GM19351 (cell line): ENCODE measurements around the gene KRT33B.
"Not testable (repeated sequence)": the region's sequence is repeated elsewhere in the genome, so short reads cannot be mapped to it uniquely, and the experiment has no call there.

Experiments
- ATAC-seq: cut with Tn5 transposase; IDR thresholded peaks from one replicate; pipeline ENCODE4 v1.9.1; 2021; ENCODE audit warnings: mild to moderate bottlenecking, moderate library complexity; ENCODE audit not compliant: unreplicated experiment

The KRT33B gene

DNA sequence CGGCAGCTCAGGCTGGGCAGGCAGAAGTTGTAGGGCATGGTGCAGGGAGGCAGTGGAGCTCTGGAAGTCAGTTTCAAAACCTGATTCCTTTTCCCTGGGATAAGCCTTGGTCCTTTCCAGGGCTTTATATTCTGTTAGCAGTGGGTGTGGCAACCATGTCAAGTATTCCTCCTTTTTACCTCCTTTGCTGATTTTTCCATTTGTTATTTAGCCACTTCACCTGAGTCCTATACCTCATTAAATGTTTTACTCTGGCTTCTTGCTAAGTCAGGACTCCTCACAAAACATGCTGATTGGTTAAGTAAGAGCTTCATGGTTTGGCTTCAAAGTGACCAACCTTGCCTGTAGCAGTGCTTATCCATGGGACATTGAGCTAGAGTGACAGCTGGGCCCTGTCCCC lies at the start of gene KRT33B:
TSS of gene KRT33B (minus strand) at position 101 of the 400 bp plus-strand sequence. CDS start at position 38, 63 bp downstream.
- ATAC-seq = no peak

GRCh38 chr17:41418116-41418860 lies 48.7 kb upstream of the KRT33B start:
- ATAC-seq = no peak

DNA sequence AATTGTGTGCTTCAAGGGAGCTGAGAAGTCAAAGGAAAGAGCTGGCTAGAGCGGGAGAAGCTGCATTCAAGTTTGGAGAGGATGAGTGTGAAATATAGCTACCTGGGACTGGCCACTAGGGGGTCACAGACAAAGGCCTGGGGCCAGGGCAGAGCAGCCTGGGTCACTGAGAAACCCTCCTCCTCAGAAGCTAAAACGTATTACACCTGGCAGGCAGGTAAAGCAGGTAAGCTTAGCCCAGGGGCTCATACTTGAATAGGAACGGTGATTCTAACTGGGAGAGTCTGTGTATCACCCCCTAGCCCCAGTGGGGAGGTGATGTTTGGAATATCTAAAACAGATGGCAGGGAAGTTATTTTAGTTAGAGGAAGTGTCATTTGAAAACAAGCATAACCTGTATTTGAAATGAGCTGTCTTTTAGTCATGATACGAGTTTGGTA lies 48.0 kb upstream of the KRT33B start:
- no peak for ATAC-seq

GRCh38 chr17:41417127-41417526 lies 47.5 kb upstream of the KRT33B start:
- no peak for ATAC-seq

DNA sequence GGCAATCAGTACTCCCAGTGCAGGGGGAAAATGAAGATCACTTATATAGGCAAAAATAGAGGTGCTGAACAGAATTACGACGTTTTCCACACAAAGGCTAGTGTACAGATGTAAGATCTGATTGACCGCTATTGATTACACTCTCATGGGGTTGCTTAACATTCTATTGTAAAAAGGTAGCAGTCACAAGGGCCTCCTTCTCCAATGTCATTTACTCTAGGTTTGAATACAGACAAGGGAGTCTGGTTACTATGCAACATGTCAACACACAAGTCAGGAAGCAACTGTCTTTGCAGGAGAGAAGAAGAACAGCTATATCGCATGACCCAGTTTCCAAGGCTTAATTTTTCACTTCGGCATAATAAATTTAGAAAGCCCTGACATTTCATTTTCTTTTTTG lies 46.9 kb upstream of the KRT33B start:
- no peak for ATAC-seq

- no peak for ATAC-seq
These were observed 46.3 kb upstream of the KRT33B start for GRCh38 chr17:41415833-41416335.

GRCh38 chr17:41415411-41415810 lies 45.8 kb upstream of the KRT33B start:
- ATAC-seq = no peak

GRCh38 chr17:41413982-41414381 lies 44.4 kb upstream of the KRT33B start:
- no peak for ATAC-seq

GRCh38 chr17:41413353-41413957 lies 43.8 kb upstream of the KRT33B start:
- ATAC-seq = no peak

- ATAC-seq = no peak
These were observed 41.6 kb upstream of the KRT33B start for GRCh38 chr17:41411072-41411840.

DNA sequence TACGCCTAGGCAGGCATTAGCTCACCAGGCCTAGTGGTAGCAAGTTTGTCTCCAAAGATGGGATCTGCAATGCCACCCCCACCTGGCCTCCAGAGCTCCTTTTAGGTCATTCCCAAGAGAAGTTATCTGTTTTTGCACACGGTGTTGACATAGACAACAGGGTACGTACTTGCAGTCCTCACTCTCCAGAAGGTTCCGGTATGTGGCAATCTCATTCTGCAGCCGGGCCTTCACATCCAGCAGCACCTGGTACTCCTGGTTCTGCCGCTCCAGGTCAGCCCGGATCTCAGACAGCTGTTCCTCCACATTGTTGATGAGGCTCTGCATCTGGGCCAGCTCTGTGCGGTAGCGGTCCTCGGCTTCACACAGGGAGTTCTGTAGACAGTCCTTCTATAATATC lies 37.6 kb upstream of the KRT33B start:
- no peak for ATAC-seq

- ATAC-seq = no peak
These were observed 36.6 kb upstream of the KRT33B start for GRCh38 chr17:41406205-41406604.

- ATAC-seq = no peak
These were observed 34.5 kb upstream of the KRT33B start for GRCh38 chr17:41404024-41404671.

- ATAC-seq = no peak
These were observed 33.9 kb upstream of the KRT33B start for GRCh38 chr17:41403404-41404023.

DNA sequence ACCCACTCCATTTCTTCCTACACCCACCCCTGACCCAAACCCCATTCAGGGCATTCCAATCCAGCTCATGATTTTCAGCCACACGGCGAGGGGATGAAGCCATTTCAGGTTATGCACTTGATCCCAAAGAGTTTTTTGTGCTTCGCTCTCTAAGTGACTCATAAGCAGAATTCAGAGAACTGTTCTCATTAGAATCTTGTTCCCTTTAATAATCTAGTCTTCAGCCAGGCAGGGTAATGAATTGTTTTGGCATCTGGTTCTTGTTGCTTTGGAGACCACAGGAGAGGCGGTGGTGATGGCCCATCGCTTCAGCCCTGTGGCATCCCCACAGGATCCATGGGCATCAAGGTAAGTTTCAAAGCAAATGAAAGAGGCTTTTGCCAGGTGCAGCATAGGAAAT lies 32.5 kb upstream of the KRT33B start:
- ATAC-seq = no peak

GRCh38 chr17:41396996-41397660 lies 27.5 kb upstream of the KRT33B start, which contains the start of gene KRT31:
TSS of gene KRT31 (minus strand) at chr17:41397608. CDS start at chr17:41397539, 69 bp downstream.
- no peak for ATAC-seq

GRCh38 chr17:41396340-41396739 lies 26.7 kb upstream of the KRT33B start:
- ATAC-seq = no peak

DNA sequence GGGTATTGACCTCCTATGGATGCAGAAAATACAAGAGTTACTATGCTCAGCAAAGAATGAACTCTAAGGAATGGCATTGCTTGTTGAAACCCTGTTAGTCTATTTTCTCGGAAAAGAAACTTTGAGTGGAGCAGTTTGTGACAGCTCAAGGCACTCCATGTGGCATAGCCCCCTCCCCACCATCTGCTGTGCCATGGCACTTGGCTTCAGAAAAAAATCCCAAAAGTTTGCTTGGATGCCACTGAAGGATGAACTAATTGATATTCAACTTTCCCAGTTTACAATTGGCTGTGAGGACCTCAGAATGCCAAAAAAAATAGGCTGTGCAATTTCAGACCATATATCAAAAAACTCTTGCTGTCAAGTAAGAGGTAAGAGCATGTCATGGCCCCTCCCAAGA lies 26.0 kb upstream of the KRT33B start:
- ATAC-seq = no peak

DNA sequence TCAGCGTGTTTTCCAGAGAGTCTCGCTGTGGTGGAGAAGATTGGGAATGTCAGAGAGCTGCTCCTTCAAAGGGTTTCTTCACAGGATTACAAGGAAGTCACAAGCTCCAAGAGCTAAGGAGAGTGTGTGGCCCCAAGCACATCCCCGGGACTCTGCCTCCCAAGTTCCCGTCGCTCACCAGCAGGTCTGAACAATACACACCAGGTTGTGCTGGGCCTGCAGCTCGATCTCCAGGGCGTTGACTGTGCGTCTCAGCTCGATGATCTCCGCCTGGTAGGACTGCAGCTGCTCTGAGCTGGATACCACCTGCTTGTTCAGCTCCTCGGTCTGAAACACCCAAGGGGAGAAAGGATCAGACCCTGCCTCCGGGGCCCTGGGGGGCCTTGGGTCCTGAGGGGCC lies 25.4 kb upstream of the KRT33B start:
- not testable (repeated sequence) for ATAC-seq
